Activated naive CD4-positive, alpha-beta T cell treated with anti-CD3 and anti-CD28 coated beads, Interleukin-2, amount 50 U/mL, for 24 hours (primary cell): ENCODE results near the gene CRYGA.

Experiments
- H3K27ac Mint-ChIP-seq: one replicate; pipeline ENCODE4 v1.8.0; 2021; ENCODE audit warnings: mild to moderate bottlenecking, mixed read lengths
- H3K27me3 Mint-ChIP-seq: one replicate; pipeline ENCODE4 v1.8.0; 2021; ENCODE audit warnings: mixed read lengths
- H3K36me3 Mint-ChIP-seq: one replicate; pipeline ENCODE4 v1.8.0; 2021; ENCODE audit warnings: mixed read lengths
- H3K4me1 Mint-ChIP-seq: one replicate; pipeline ENCODE4 v1.8.0; 2021; ENCODE audit warnings: mixed read lengths
- H3K4me3 Mint-ChIP-seq: one replicate; pipeline ENCODE4 v1.8.0; 2021; ENCODE audit warnings: mild to moderate bottlenecking, mixed read lengths
- H3K9me3 Mint-ChIP-seq: one replicate; pipeline ENCODE4 v1.8.0; 2021; ENCODE audit warnings: mixed read lengths

The CRYGA gene, protein sequence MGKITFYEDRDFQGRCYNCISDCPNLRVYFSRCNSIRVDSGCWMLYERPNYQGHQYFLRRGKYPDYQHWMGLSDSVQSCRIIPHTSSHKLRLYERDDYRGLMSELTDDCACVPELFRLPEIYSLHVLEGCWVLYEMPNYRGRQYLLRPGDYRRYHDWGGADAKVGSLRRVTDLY

DNA sequence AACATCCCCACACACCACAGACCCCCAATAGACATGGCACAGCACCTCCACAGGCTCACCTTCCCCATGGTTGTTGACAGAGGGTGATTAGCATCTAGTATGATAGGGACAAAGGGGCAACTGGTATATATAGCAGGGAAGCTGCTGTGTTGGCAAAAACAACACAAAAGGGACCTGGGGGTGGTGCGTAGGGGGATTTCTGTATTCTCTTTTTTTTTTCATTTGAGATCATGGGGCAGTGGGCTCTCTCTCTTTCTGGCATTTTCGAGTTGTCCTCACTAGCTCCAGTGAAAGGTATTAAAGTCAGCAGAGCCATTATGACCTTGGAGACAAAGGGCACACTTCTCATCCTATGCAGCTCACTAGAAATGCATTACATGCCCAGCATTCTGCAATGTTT, at the start of gene CRYGA:
CRYGA (minus strand) TSS at position 101 of the 400 bp plus-strand sequence; CDS start at position 68, 33 bp downstream.
- Mint-ChIP-seq H3K9me3 (no peaks in the 10 kb centered on the region), H3K4me3 (no peak within 1 kb of the TSS), H3K36me3 (no peaks in the 10 kb centered on the region), H3K27ac (no peak within 1 kb of the TSS), H3K27me3 (peaks cover 7% of the 10 kb centered on the region), H3K4me1 (no peaks in the 10 kb centered on the region)

DNA sequence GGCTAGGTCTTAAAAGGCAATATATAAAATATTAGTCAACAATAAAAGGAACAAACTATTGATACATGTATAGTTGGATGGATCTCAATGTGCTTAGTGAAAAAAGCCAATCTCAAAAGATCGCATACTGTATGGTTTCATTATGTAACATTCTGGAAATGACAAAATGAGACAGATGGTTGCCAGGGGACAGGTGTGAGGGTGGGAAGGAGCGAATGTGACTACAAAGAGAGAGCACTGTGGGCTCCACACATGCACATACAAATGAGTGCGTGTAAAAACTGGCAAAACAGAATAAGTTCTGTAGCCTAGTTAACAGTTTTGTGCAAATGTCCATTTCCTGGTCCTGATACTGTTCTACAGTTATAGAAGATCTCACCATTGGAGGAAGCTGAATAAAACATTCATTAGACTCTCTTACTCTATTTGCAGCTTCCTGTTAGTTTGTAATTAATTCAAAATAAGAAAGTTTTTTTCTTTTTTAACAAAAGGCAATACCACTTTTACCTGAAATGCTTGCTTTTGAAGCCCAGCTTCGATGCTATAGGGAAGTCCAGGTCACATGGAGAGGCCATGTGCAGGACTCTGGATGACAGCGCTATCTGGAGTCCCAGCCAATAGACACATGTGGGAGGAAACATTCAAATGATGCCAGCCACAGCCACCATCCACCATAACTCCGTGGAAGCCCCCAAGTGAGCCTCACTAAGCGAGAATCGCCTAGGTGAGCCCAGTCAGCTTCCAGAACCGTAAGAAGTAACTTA, 47.5 kb upstream of the CRYGA start:
- Mint-ChIP-seq H3K4me1 (no peaks in the 10 kb centered on the region), H3K27ac (no peak overlapping the region), H3K36me3 (no peaks in the 10 kb centered on the region), H3K27me3 (no peaks in the 10 kb centered on the region), H3K4me3 (no peak overlapping the region), H3K9me3 (no peaks in the 10 kb centered on the region)

DNA sequence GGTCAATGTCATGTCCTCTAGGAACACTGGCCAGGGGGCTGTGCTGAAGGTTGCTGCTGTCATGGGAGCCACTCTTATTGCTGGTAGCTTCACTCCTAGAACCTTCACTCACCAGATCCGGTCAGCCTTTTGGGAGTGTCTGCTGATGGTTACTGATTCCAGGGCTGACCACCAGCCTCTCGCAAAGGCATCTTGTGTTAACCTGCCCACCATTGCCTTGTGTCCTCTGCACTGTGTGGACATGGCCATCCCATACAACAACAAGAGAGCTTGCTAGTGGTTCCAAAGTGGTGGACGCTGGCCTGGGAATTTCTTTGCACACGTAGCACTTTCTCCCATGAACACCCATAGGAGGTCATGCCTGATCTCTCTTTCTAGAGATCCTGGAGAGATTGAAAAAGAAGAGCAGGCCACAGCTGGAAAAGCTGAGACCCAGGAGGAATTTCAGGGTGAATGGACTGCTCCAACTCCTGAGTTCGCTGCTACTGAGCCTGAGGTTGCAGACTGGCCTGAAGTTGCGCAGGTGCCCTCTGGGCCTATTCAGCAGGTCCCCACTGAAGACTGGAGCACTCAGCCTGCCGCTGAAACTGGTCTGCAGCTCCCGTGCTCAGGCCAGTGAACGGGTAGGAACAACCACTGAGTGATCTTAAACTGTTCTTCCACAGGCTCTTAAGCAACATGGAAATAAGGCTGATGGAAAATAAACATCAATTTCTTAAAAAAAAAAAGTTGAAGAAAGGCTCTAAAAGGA, 45.1 kb upstream of the CRYGA start:
- Mint-ChIP-seq H3K27me3 (no peaks in the 10 kb centered on the region), H3K27ac (no peak overlapping the region), H3K36me3 (no peaks in the 10 kb centered on the region), H3K4me3 (no peak overlapping the region), H3K9me3 (no peaks in the 10 kb centered on the region), H3K4me1 (peaks cover 4% of the 10 kb centered on the region)

DNA sequence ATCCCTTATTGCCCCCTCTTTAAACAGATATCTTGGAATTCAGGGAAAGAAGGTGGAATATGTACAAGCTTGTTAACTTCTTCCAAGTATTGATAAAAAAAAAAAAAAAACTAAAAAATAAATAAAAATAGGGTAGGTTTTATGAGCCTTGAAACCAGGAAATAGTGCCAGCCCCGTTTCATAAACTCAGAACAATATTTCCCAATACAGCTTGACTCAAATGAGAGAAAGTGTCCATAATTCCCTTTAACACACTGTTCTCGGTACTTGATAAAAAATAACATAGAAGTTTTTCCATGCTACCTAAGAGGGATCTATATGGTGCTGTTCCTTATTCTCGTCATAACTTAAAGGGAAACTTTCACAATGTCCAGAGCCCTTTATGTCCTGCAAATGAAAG, 44.4 kb upstream of the CRYGA start:
- H3K27ac Mint-ChIP-seq: no peak overlapping the region
- no peaks in the 10 kb centered on the region for H3K36me3 Mint-ChIP-seq
- no peak overlapping the region for H3K4me3 Mint-ChIP-seq
- peaks cover 4% of the 10 kb centered on the region for H3K4me1 Mint-ChIP-seq
- H3K27me3 Mint-ChIP-seq: no peaks in the 10 kb centered on the region
- no peaks in the 10 kb centered on the region for H3K9me3 Mint-ChIP-seq

DNA sequence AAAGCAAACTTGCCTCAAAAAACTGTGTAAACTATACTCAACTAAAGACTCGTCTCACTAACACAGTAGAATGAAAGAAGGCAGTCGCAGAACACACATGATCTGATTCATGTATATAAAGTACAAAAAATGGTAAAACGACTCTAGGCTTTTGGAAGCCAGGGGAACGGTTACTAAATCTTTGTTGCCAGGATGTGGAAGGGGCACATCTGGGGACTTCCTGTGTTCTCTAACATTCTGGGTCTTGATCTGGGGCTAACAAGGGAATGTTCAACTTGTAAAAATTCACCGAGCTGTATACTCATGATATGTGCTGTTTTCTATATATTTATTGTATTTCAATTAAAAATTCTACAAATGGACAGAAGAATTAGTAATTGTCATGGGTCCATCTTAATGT, 40.8 kb upstream of the CRYGA start:
- no peaks in the 10 kb centered on the region for H3K36me3 Mint-ChIP-seq
- no peak overlapping the region for H3K27ac Mint-ChIP-seq
- peaks cover 4% of the 10 kb centered on the region for H3K4me1 Mint-ChIP-seq
- H3K4me3 Mint-ChIP-seq: no peak overlapping the region
- no peaks in the 10 kb centered on the region for H3K27me3 Mint-ChIP-seq
- no peaks in the 10 kb centered on the region for H3K9me3 Mint-ChIP-seq

DNA sequence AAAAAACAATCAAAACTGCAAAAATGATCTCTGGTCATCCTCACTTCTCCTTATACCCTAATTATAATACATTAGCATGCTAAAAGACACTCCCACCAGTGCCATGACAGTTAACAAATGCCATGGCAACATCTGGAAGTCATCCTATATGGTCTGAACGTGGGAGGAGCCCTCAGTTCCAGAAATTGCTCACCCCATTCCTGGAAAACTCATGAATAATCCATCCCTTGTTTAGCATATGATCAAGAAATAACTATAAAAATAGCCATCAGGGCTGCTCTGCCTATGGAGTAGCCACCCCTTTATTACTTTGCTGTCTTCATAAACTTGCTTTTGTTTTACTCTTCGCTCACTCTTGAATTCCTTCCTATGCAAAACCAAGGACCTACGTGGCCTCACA, 32.1 kb upstream of the CRYGA start:
- Mint-ChIP-seq H3K27me3 (no peaks in the 10 kb centered on the region), H3K4me1 (no peaks in the 10 kb centered on the region), H3K9me3 (no peaks in the 10 kb centered on the region), H3K36me3 (no peaks in the 10 kb centered on the region), H3K27ac (no peak overlapping the region), H3K4me3 (no peak overlapping the region)

DNA sequence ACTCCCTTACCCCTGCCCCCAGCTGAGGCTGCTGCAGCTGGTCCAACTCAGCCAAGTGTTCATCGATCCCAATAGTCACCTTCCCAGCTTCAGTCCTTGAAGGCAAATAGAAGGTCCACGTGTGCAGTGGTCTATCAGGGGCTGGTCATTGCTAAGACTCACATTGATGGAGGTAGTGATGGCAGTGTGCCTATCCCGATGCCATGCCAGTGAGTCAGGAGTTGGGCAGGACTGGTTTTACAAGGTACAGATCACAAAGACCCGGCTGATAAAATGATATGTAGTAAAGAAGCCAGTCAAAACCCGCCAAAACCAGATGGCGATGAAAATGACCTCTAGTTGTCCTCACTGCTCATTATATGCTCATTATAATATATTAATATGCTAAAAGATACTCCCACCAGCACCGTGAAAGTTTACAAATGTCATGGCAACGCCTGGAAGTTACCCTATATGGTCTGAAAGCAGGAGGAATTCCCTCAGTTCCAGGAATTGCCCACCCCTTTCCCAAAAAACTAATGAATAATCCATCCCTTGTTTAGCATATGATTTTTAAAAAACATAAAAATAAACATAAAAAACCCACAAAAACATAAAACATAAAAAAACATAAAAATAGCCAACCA, 29.3 kb upstream of the CRYGA start:
- Mint-ChIP-seq H3K27ac (no peak overlapping the region), H3K9me3 (no peaks in the 10 kb centered on the region), H3K4me3 (no peak overlapping the region), H3K27me3 (no peaks in the 10 kb centered on the region), H3K4me1 (no peaks in the 10 kb centered on the region), H3K36me3 (no peaks in the 10 kb centered on the region)

DNA sequence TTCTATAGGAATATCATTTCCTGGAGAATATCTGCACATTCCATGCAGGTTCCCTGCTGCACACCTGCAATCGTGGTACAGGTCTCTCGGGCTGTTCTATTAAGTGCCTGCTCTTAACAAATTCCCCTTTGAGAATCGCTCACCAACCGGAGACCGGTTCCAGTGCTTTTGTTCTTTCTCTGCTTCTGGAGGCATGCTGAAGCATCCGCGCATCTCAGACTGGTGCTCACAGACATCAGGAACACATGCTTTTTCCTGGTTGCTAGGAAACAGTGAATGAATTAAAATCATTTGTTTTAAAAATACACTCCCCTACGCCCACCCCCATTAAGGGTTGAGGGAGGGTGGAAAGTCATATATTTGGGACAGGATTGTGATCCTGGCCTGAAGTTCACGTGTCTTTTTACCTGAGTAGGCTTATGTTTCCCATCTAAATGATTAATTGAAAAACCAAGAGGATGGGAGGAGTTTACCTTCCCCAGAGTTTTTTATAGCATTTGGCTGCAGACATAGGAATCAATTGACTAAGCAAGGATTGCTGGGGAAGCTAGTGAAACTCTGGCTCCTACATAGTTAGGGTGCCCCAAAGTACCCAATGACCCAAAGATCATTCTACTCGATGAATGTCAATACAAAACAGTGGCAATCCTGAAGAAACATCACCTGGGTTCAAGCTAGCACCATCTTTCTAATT, 26.6 kb upstream of the CRYGA start, which contains the start of gene C2orf80:
C2orf80 (minus strand) TSS at position 221 of the 694 bp plus-strand sequence. CDS start 3,044 bp downstream, outside the sequence.
- Mint-ChIP-seq H3K27me3 (no peaks in the 10 kb centered on the region), H3K4me1 (no peaks in the 10 kb centered on the region), H3K27ac (no peak within 1 kb of the TSS), H3K4me3 (no peak within 1 kb of the TSS), H3K36me3 (no peaks in the 10 kb centered on the region), H3K9me3 (no peaks in the 10 kb centered on the region)

DNA sequence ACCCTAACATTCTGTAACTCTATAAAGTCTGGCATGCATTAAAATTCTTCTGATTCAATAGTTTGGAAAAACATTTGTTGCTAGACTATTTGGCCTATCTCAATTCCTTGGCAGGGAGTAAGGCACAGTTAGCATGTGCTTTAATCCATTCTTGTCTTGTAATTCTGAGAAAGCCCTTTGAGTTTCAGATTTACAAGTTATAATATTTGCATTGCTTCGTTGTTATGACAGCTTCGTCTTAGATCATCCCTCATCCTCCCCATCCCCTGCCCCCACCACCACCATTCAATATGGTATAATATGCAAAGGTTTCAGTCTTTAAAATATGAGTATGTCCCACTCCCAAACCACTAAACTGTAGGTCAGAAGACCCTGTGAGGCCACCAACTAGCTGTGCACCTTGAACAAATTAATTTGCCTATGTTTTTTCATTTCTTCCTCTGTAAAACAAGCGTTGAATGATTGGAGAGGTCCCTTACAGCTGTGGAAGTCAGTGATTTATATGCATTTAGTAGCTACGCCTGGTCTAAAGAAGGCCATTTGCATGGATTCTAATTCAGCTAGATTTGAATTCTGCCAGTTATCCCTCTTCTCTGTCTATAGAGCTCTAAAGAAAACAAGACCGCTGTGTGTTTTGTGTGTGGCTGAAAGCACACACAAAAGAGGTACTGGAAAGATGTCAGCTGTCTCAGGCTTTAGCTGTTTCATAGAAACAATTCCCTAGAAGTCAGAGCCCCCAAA, 25.9 kb upstream of the CRYGA start:
- H3K9me3 Mint-ChIP-seq: no peaks in the 10 kb centered on the region
- H3K36me3 Mint-ChIP-seq: no peaks in the 10 kb centered on the region
- peaks cover 2% of the 10 kb centered on the region for H3K27me3 Mint-ChIP-seq
- no peak overlapping the region for H3K27ac Mint-ChIP-seq
- H3K4me3 Mint-ChIP-seq: no peak overlapping the region
- no peaks in the 10 kb centered on the region for H3K4me1 Mint-ChIP-seq

DNA sequence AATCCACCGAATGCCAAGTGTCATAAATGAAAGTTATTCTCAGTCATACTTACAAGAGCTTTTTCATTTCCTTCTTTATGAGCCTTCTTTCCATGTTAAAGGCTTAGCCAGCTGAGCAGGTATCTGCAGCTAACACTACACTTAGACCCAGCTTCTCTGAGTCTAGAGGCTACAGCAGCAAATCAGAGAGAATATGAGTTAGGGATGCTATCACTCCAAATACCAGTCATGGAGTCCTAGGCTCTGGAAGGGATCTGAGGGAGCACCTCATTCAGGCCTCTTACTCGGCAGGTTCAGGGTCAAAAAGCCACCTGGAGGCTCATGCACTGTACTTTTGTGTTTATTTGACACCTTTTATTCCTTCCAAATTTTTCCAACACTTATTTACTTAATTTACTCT, 23.5 kb upstream of the CRYGA start:
- Mint-ChIP-seq H3K4me1 (no peaks in the 10 kb centered on the region), H3K36me3 (no peaks in the 10 kb centered on the region), H3K27me3 (peaks cover 5% of the 10 kb centered on the region), H3K4me3 (no peak overlapping the region), H3K27ac (no peak overlapping the region), H3K9me3 (no peaks in the 10 kb centered on the region)

DNA sequence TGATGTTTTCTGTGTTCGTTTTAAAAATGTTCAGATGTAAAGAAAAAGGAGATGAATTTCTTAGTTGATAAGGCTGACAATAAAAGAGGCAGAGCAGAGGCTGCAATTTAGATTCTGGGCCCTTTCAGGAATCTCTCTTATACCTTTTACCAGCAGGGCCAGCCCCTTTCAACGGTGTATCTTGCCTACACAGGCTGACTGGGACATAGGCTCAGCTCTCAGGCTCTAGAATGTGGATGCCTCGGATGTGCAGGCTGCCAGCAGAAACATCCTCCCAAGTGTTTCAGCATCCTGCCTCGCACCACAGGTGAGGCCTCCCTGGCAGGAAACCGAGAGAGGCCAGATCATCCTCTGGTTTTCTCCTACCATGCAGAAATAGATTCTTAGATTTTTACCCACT, 23.1 kb upstream of the CRYGA start:
- H3K27me3 Mint-ChIP-seq: peaks cover 5% of the 10 kb centered on the region
- no peak overlapping the region for H3K4me3 Mint-ChIP-seq
- no peaks in the 10 kb centered on the region for H3K9me3 Mint-ChIP-seq
- no peaks in the 10 kb centered on the region for H3K36me3 Mint-ChIP-seq
- H3K4me1 Mint-ChIP-seq: no peaks in the 10 kb centered on the region
- H3K27ac Mint-ChIP-seq: no peak overlapping the region

DNA sequence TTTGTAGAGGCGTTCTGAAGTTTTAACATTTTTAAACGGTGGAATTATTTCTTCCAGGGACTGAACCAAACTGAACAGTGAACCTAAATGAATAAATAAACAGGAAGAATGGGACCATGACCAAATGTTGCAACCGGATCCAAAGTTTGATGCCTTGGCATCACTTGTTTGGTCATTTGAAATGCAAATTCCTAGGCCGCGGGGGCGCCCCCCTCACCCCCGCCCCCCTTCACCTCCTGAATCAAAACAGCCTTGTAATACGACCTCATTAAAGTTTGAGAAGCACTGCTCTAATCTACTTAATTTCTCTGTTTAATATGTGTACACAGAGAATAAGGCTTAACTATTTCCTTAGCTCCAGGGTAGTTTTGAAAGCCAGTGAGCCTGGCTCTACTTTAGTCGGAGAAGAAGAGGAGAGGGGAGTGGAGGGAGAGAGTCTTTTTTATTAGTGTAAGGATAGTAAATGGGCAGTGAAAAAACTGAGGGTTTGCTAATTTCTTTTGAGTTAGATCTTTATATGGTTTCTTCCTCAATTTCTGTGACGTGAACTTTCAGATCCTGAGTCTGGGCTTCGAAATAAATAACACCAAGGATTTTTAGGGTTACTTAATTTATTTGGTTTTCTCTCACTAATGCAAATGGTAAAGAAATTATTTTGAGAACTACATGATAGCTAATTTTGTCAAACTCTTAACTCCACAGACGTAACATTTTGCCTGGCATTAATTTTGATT, 20.8 kb upstream of the CRYGA start:
- Mint-ChIP-seq H3K36me3 (no peaks in the 10 kb centered on the region), H3K27me3 (peaks cover 5% of the 10 kb centered on the region), H3K4me1 (no peaks in the 10 kb centered on the region), H3K27ac (no peak overlapping the region), H3K9me3 (no peaks in the 10 kb centered on the region), H3K4me3 (no peak overlapping the region)

DNA sequence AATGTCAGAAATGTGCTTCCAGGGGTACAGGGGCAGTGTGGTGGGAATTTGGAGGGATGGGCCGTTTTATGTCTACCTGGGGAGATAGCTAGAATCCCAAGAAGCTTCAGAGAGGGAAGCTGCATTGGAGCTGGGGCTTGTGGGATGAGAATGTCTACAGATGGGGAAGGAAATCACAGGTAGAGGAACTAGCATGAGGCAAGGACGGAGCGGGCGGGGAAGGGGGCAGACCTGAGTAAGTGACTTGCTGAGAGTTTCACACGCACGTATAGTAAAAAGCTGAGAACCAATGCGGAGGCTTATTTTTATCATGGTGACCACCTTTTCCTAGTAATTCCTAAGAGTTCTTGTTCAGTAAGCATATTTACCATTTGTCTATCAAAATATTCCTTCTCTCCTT, 20.1 kb upstream of the CRYGA start:
- Mint-ChIP-seq H3K4me1 (no peaks in the 10 kb centered on the region), H3K4me3 (no peak overlapping the region), H3K9me3 (no peaks in the 10 kb centered on the region), H3K27ac (no peak overlapping the region), H3K27me3 (peaks cover 5% of the 10 kb centered on the region), H3K36me3 (no peaks in the 10 kb centered on the region)

DNA sequence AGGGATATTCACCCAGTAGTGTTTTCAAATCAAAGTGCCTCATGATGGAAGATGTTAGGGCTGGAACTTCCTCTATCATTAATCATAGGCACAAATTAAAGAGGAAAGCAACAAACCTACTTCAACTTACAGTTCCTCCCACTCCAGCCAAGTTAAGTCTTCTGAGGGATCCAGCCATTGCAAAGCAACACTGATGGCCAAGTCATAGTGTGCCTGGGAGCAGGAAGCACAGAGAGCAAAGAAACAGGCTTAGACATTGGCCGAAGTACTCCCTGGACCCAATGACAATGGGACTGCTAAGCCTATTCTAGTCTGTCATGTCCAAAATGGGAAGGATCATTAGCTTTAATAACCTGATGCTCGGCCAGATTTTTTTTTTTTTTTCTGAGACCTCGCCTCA, 19.4 kb upstream of the CRYGA start:
- no peaks in the 10 kb centered on the region for H3K9me3 Mint-ChIP-seq
- no peak overlapping the region for H3K4me3 Mint-ChIP-seq
- peaks cover 5% of the 10 kb centered on the region for H3K27me3 Mint-ChIP-seq
- no peaks in the 10 kb centered on the region for H3K36me3 Mint-ChIP-seq
- H3K27ac Mint-ChIP-seq: no peak overlapping the region
- no peaks in the 10 kb centered on the region for H3K4me1 Mint-ChIP-seq
